ENCODE data around the gene FAM161A. TPM values are rescaled to one million over a fixed set of nuclear protein-coding genes. Genes with fewer than 3 reads are reported as not detected.
"Not testable (repeated sequence)": the region's sequence is repeated elsewhere in the genome, so short reads cannot be mapped to it uniquely, and the experiment has no call there.

The FAM161A gene
- total RNA-seq, 4 donors from 2014 or later: 0.57 to 7.4 (median 1.3) TPM

DNA sequence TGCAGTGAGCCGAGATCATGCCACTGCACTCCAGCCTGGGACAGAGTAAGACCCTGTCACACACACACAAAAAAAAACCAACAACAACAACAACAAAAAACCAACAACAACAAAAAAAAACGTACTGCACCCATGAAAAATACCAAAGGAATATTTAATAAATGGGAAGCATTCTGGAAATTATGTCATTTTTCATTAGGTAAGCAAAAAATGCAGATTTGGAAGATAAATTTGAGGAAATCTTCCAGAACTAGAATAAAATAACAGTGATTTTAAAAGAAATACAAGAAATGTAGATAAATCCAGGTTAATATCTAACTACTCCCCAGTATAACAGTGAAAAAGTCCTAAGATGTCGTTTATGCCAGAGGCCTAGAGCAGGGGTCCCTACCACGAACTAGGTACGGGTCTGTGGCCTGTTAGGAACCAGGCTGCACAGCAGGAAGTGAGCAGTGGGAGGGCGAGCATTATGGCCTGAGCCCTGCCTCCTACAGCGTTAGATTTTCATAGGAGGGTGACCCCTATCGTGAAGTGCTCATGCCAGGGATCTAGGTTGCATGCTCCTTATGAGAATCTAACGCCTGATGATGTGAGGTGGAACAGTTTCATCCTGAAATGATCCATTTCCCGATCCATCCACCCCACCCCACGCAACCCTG, 21.5 kb downstream of the FAM161A start:
- no peaks in the 10 kb centered on the region for H3K36me3 ChIP-seq
- DNase-seq: no peak

GRCh38 chr2:61822255-61822654, 31.6 kb downstream of the FAM161A start:
- no peak overlapping the region for H3K27ac ChIP-seq
- TF ChIP-seq CTCF (IDR thresholded peaks at IDR 0.05): no peak
- no peak for TF ChIP-seq POLR2A (IDR thresholded peaks at IDR 0.05)
- H3K4me3 ChIP-seq: no peak overlapping the region

More for the DNA sequence above, 21.5 kb downstream of the FAM161A start:
- H3K27me3 ChIP-seq: no peaks in the 10 kb centered on the region
- H3K4me1 ChIP-seq: no peaks in the 10 kb centered on the region
- H3K4me3 ChIP-seq: no peak overlapping the region
- no peak overlapping the region for H3K27ac ChIP-seq
- TF ChIP-seq CTCF (IDR thresholded peaks at IDR 0.05): no peak
- TF ChIP-seq POLR2A (IDR thresholded peaks at IDR 0.05): no peak
- no peaks in the 10 kb centered on the region for H3K9me3 ChIP-seq

GRCh38 chr2:61816480-61817355, 37.1 kb downstream of the FAM161A start:
- Histone ChIP-seq H3K27me3 (no peaks in the 10 kb centered on the region), H3K36me3 (no peaks in the 10 kb centered on the region), H3K9me3 (no peaks in the 10 kb centered on the region), H3K4me3 (no peak overlapping the region), H3K27ac (no peak overlapping the region), H3K4me1 (no peaks in the 10 kb centered on the region)
- DNase-seq: no peak
- TF ChIP-seq CTCF (IDR thresholded peaks at IDR 0.05) (no peak), POLR2A (IDR thresholded peaks at IDR 0.05) (no peak)

More at GRCh38 chr2:61822255-61822654, 31.6 kb downstream of the FAM161A start:
- DNase-seq: no peak
- Histone ChIP-seq H3K36me3 (no peaks in the 10 kb centered on the region), H3K27me3 (no peaks in the 10 kb centered on the region), H3K9me3 (no peaks in the 10 kb centered on the region), H3K4me1 (no peaks in the 10 kb centered on the region)

- Histone ChIP-seq H3K36me3 (no peaks in the 10 kb centered on the region), H3K9me3 (no peaks in the 10 kb centered on the region), H3K4me1 (no peaks in the 10 kb centered on the region), H3K4me3 (no peak overlapping the region), H3K27ac (no peak overlapping the region), H3K27me3 (no peaks in the 10 kb centered on the region)
- DNase-seq: no peak
- TF ChIP-seq CTCF (IDR thresholded peaks at IDR 0.05): no peak
- TF ChIP-seq POLR2A (IDR thresholded peaks at IDR 0.05): no peak
Observed at GRCh38 chr2:61814539-61815160, 39.2 kb downstream of the FAM161A start.

GRCh38 chr2:61813314-61813713, 40.5 kb downstream of the FAM161A start:
- H3K4me3 ChIP-seq, H3K9me3 ChIP-seq, H3K27ac ChIP-seq, DNase-seq, H3K36me3 ChIP-seq, H3K27me3 ChIP-seq, H3K4me1 ChIP-seq: not testable (repeated sequence)

- TF ChIP-seq CTCF (IDR thresholded peaks at IDR 0.05): no peak
- no peak for TF ChIP-seq POLR2A (IDR thresholded peaks at IDR 0.05)
- DNase-seq: no peak
- Histone ChIP-seq H3K4me3 (no peak overlapping the region), H3K27ac (no peak overlapping the region), H3K4me1 (no peaks in the 10 kb centered on the region), H3K27me3 (no peaks in the 10 kb centered on the region), H3K36me3 (no peaks in the 10 kb centered on the region), H3K9me3 (no peaks in the 10 kb centered on the region)
Observed at GRCh38 chr2:61811821-61812220, 42.0 kb downstream of the FAM161A start.

DNA sequence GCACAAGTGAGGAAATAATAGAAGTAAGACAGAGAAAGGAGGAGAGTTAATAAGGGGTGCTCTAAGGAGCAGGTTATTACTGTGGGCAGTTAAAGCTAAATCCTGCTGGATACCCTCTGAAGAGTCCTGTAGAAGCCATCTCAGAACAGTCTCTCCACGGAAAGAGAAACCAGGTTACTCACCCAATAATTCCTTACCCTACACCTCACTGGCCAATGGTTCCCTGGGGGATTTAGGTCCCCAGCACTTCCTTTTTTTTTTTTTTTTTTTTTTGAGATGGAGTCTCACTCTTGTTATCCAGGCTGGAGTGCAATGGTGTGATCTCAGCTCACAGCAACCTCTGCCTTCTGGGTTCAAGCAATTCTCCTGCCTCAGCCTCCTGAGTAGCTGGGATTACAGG, 43.7 kb downstream of the FAM161A start:
- not testable (repeated sequence) for H3K36me3 ChIP-seq, H3K27ac ChIP-seq, H3K27me3 ChIP-seq, H3K9me3 ChIP-seq, H3K4me3 ChIP-seq, DNase-seq, H3K4me1 ChIP-seq

DNA sequence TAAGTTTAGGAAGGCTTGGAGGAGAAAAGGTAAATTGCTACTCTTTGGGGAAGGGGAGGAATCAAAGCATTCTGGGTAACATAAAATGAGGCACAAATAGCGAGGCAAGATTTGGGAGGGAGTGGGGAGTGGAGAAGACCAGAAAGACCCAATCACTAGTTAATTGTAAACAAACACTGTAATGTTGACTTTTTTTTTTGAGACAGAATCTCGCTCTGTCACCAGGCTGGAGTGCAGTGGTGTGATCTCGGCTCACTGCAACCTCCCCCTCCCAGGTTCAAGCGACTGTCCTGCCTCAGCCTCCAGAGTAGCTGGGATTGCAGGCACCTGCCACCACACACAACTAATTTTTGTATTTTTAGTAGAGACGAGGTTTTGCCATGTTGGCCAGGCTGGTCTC, 45.2 kb downstream of the FAM161A start:
- H3K27me3 ChIP-seq, H3K4me3 ChIP-seq, H3K27ac ChIP-seq, H3K9me3 ChIP-seq, DNase-seq, H3K36me3 ChIP-seq, H3K4me1 ChIP-seq: not testable (repeated sequence)

Measured in Peyer's patch (tissue), 4 donors.